CD4-positive, CD25-positive, alpha-beta regulatory T cell (primary cell): ENCODE data around the gene FZD10. TPM values are rescaled to one million over a fixed set of nuclear protein-coding genes. Genes with fewer than 3 reads are reported as not detected.

ENCODE experiments used
- ATAC-seq, 2 donors: fragments of 150-1000 bp; cut with Tn5 transposase; one replicate each; pipeline ENCODE4 v1.10.0; 2021; ENCODE audit warnings: low read depth in 2 of 2, moderate number of reproducible peaks in 2 of 2, moderate library complexity in 1 of 2
- DNase-seq, 3 donors: peaks; one replicate each; pipeline versions ENCODE4 v3.0.0 to v3.0.0-alpha.2; 2012 to 2022; ENCODE audit warnings: mixed read lengths in 1 of 3
- H3K27ac ChIP-seq: one replicate; pipeline ENCODE4 v1.7.0; 2013; ENCODE audit warnings: mild to moderate bottlenecking, low read length; ENCODE audit not compliant: insufficient read depth, poor library complexity, severe bottlenecking
- H3K27me3 ChIP-seq: one replicate; pipeline ENCODE4 v1.7.0; 2013; ENCODE audit warnings: low read length; ENCODE audit not compliant: control insufficient read depth, insufficient read depth
- H3K36me3 ChIP-seq: one replicate; pipeline ENCODE4 v1.7.0; 2013; ENCODE audit warnings: mild to moderate bottlenecking, low read length, moderate library complexity; ENCODE audit not compliant: control insufficient read depth, insufficient read depth
- H3K4me1 ChIP-seq: 2 replicates; pipeline ENCODE4 v1.7.0; 2013; ENCODE audit warnings: mild to moderate bottlenecking, low read length; ENCODE audit not compliant: insufficient read depth, control insufficient read depth, poor library complexity, severe bottlenecking
- H3K4me3 ChIP-seq: one replicate; pipeline ENCODE4 v1.7.0; 2013; ENCODE audit warnings: low read depth, mild to moderate bottlenecking, low read length, moderate library complexity
- H3K9me3 ChIP-seq, 2 experiments: 1 replicate in 1 of 2; 2 replicates in 1 of 2; pipeline ENCODE4 v1.7.0; 2013; ENCODE audit warnings: low read length in 2 of 2, mild to moderate bottlenecking in 1 of 2, moderate library complexity in 1 of 2; ENCODE audit not compliant: control insufficient read depth in 2 of 2
- H3K27ac Mint-ChIP-seq, 3 donors: one replicate each; pipeline ENCODE4 v1.8.0; 2020 to 2022; ENCODE audit warnings: mild to moderate bottlenecking in 3 of 3, mixed read lengths in 3 of 3, moderate library complexity in 2 of 3
- H3K27me3 Mint-ChIP-seq: one replicate; pipeline ENCODE4 v1.8.0; 2022; ENCODE audit warnings: mild to moderate bottlenecking, mixed read lengths
- H3K36me3 Mint-ChIP-seq: one replicate; pipeline ENCODE4 v1.8.0; 2020; ENCODE audit warnings: mixed read lengths
- H3K4me1 Mint-ChIP-seq, 4 donors: one replicate each; pipeline ENCODE4 v1.8.0; 2020 to 2022; ENCODE audit warnings: mixed read lengths in 4 of 4, mild to moderate bottlenecking in 1 of 4
- H3K4me3 Mint-ChIP-seq, 4 donors: one replicate each; pipeline ENCODE4 v1.8.0; 2020 to 2022; ENCODE audit warnings: mild to moderate bottlenecking in 4 of 4, mixed read lengths in 4 of 4, moderate library complexity in 3 of 4
- H3K9me3 Mint-ChIP-seq, 7 donors: one replicate each; pipeline ENCODE4 v1.8.0; 2020 to 2022; ENCODE audit warnings: mixed read lengths in 7 of 7, mild to moderate bottlenecking in 3 of 7, moderate library complexity in 2 of 7
- polyA plus RNA-seq, 4 donors: library from polyadenylated mRNA; unstranded; fragments of 300-500 nt; fragmentation: Illumina TruSeq; gene quantifications; one replicate each; pipeline ENCODE4 v1.2.3, GENCODE V29; 2021
- total RNA-seq: library from RNA; stranded (reverse); gene quantifications from one replicate; pipeline ENCODE4 v1.2.3, GENCODE V29; 2022

The FZD10 gene
- total and polyA plus RNA-seq, 5 donors from 2014 or later, result not detected

GRCh38 chr12:130164936-130165335 is 2.7 kb downstream of the FZD10 start:
- Mint-ChIP-seq H3K27me3 (peaks cover 36% of the 10 kb centered on the region), H3K4me1 (peaks cover 0 to 4% (median 0%) of the 10 kb centered on the region in 4 donors), H3K27ac (no peak overlapping the region), H3K9me3 (peaks cover 0 to 4% (median 0%) of the 10 kb centered on the region in 7 donors), H3K36me3 (no peaks in the 10 kb centered on the region), H3K4me3 (no peak overlapping the region)
- Histone ChIP-seq H3K36me3 (no peaks in the 10 kb centered on the region), H3K27me3 (peaks cover 3% of the 10 kb centered on the region), H3K4me1 (peaks cover 3% of the 10 kb centered on the region), H3K9me3 (no peaks in the 10 kb centered on the region), H3K4me3 (no peak overlapping the region), H3K27ac (no peak overlapping the region)
- ATAC-seq, result no peak
- DNase-seq, result no peak

- peaks cover 0 to 4% (median 0%) of the 10 kb centered on the region in 4 donors for H3K4me1 Mint-ChIP-seq
Observed at GRCh38 chr12:130166306-130166705, 4.0 kb downstream of the FZD10 start.

GRCh38 chr12:130167537-130167936 is 5.3 kb downstream of the FZD10 start:
- Histone ChIP-seq H3K4me1 (no peaks in the 10 kb centered on the region), H3K4me3 (no peak overlapping the region), H3K9me3 (no peaks in the 10 kb centered on the region), H3K27ac (no peak overlapping the region), H3K36me3 (no peaks in the 10 kb centered on the region), H3K27me3 (no peaks in the 10 kb centered on the region)
- H3K36me3 Mint-ChIP-seq, result no peaks in the 10 kb centered on the region
- H3K27me3 Mint-ChIP-seq, result peaks cover 39% of the 10 kb centered on the region
- ATAC-seq (no peak), DNase-seq (no peak)
- no peak overlapping the region for H3K4me3 Mint-ChIP-seq
- H3K4me1 Mint-ChIP-seq, result peaks cover 0 to 4% (median 0%) of the 10 kb centered on the region in 4 donors
- H3K9me3 Mint-ChIP-seq, result peaks cover 0 to 4% (median 2%) of the 10 kb centered on the region in 7 donors
- no peak overlapping the region for H3K27ac Mint-ChIP-seq

More at GRCh38 chr12:130166306-130166705, 4.0 kb downstream of the FZD10 start:
- Histone ChIP-seq H3K4me1 (peaks cover 3% of the 10 kb centered on the region), H3K9me3 (no peaks in the 10 kb centered on the region), H3K36me3 (no peaks in the 10 kb centered on the region), H3K27me3 (no peaks in the 10 kb centered on the region), H3K27ac (no peak overlapping the region), H3K4me3 (no peak overlapping the region)
- Mint-ChIP-seq H3K9me3 (peaks cover 0 to 4% (median 0%) of the 10 kb centered on the region in 7 donors), H3K4me3 (no peak overlapping the region), H3K27ac (no peak overlapping the region), H3K36me3 (no peaks in the 10 kb centered on the region), H3K27me3 (peaks cover 39% of the 10 kb centered on the region)
- ATAC-seq (no peak), DNase-seq (no peak)

- Histone ChIP-seq H3K27ac (no peak overlapping the region), H3K9me3 (no peaks in the 10 kb centered on the region), H3K4me1 (no peaks in the 10 kb centered on the region), H3K36me3 (no peaks in the 10 kb centered on the region), H3K27me3 (no peaks in the 10 kb centered on the region), H3K4me3 (no peak overlapping the region)
- peaks cover 0 to 2% (median 0%) of the 10 kb centered on the region in 7 donors for H3K9me3 Mint-ChIP-seq
- DNase-seq, result no peak
- H3K4me1 Mint-ChIP-seq, result no peaks in the 10 kb centered on the region
- ATAC-seq, result no peak
- no peak overlapping the region for H3K27ac Mint-ChIP-seq
- H3K27me3 Mint-ChIP-seq, result peaks cover 25% of the 10 kb centered on the region
- no peaks in the 10 kb centered on the region for H3K36me3 Mint-ChIP-seq
- no peak overlapping the region for H3K4me3 Mint-ChIP-seq
Observed at GRCh38 chr12:130169256-130169655, 7.0 kb downstream of the FZD10 start.

- Mint-ChIP-seq H3K27ac (no peak overlapping the region), H3K4me3 (no peak overlapping the region), H3K4me1 (no peaks in the 10 kb centered on the region), H3K9me3 (peaks cover 0 to 2% (median 0%) of the 10 kb centered on the region in 7 donors), H3K36me3 (no peaks in the 10 kb centered on the region), H3K27me3 (peaks cover 20% of the 10 kb centered on the region)
- no peaks in the 10 kb centered on the region for H3K4me1 ChIP-seq
- DNase-seq, result no peak
- H3K9me3 ChIP-seq, result no peaks in the 10 kb centered on the region
- H3K27ac ChIP-seq, result no peak overlapping the region
- ATAC-seq, result no peak
- no peak overlapping the region for H3K4me3 ChIP-seq
- no peaks in the 10 kb centered on the region for H3K36me3 ChIP-seq
- no peaks in the 10 kb centered on the region for H3K27me3 ChIP-seq
Observed at GRCh38 chr12:130169924-130170323, 7.7 kb downstream of the FZD10 start.

- no peaks in the 10 kb centered on the region for H3K36me3 Mint-ChIP-seq
- Histone ChIP-seq H3K36me3 (no peaks in the 10 kb centered on the region), H3K27me3 (no peaks in the 10 kb centered on the region), H3K4me3 (no peak overlapping the region), H3K9me3 (no peaks in the 10 kb centered on the region), H3K4me1 (no peaks in the 10 kb centered on the region), H3K27ac (no peak overlapping the region)
- H3K4me3 Mint-ChIP-seq, result no peak overlapping the region
- no peak for DNase-seq
- peaks cover 0 to 2% (median 0%) of the 10 kb centered on the region in 7 donors for H3K9me3 Mint-ChIP-seq
- no peak overlapping the region for H3K27ac Mint-ChIP-seq
- no peak for ATAC-seq
- H3K4me1 Mint-ChIP-seq, result no peaks in the 10 kb centered on the region
- peaks cover 13% of the 10 kb centered on the region for H3K27me3 Mint-ChIP-seq
Observed at GRCh38 chr12:130170611-130171010, 8.3 kb downstream of the FZD10 start.

GRCh38 chr12:130177635-130178242 is 15.5 kb downstream of the FZD10 start:
- no peak for DNase-seq
- peaks cover 4% of the 10 kb centered on the region for H3K27me3 Mint-ChIP-seq

GRCh38 chr12:130178282-130178681 is 16.0 kb downstream of the FZD10 start:
- Histone ChIP-seq H3K27me3 (no peaks in the 10 kb centered on the region), H3K9me3 (peaks cover 0 to 3% of the 10 kb centered on the region in 2 experiments), H3K4me1 (no peaks in the 10 kb centered on the region), H3K27ac (no peak overlapping the region), H3K4me3 (no peak overlapping the region), H3K36me3 (no peaks in the 10 kb centered on the region)
- no peaks in the 10 kb centered on the region for H3K4me1 Mint-ChIP-seq
- H3K36me3 Mint-ChIP-seq, result no peaks in the 10 kb centered on the region
- no peak overlapping the region for H3K4me3 Mint-ChIP-seq
- peaks cover 4% of the 10 kb centered on the region for H3K27me3 Mint-ChIP-seq
- DNase-seq, result no peak
- no peak for ATAC-seq
- no peak overlapping the region for H3K27ac Mint-ChIP-seq
- peaks cover 0 to 14% (median 2%) of the 10 kb centered on the region in 7 donors for H3K9me3 Mint-ChIP-seq

More at GRCh38 chr12:130177635-130178242, 15.5 kb downstream of the FZD10 start:
- Mint-ChIP-seq H3K4me1 (no peaks in the 10 kb centered on the region), H3K36me3 (no peaks in the 10 kb centered on the region), H3K27ac (no peak overlapping the region), H3K9me3 (peaks cover 0 to 11% (median 2%) of the 10 kb centered on the region in 7 donors), H3K4me3 (no peak overlapping the region)
- ATAC-seq, result no peak
- H3K27me3 ChIP-seq, result no peaks in the 10 kb centered on the region
- no peaks in the 10 kb centered on the region for H3K4me1 ChIP-seq
- no peak overlapping the region for H3K4me3 ChIP-seq
- no peak overlapping the region for H3K27ac ChIP-seq
- H3K36me3 ChIP-seq, result no peaks in the 10 kb centered on the region
- H3K9me3 ChIP-seq, result peaks cover 0 to 3% of the 10 kb centered on the region in 2 experiments
